ENCODE measurements around the gene HAUS3.

DNA sequence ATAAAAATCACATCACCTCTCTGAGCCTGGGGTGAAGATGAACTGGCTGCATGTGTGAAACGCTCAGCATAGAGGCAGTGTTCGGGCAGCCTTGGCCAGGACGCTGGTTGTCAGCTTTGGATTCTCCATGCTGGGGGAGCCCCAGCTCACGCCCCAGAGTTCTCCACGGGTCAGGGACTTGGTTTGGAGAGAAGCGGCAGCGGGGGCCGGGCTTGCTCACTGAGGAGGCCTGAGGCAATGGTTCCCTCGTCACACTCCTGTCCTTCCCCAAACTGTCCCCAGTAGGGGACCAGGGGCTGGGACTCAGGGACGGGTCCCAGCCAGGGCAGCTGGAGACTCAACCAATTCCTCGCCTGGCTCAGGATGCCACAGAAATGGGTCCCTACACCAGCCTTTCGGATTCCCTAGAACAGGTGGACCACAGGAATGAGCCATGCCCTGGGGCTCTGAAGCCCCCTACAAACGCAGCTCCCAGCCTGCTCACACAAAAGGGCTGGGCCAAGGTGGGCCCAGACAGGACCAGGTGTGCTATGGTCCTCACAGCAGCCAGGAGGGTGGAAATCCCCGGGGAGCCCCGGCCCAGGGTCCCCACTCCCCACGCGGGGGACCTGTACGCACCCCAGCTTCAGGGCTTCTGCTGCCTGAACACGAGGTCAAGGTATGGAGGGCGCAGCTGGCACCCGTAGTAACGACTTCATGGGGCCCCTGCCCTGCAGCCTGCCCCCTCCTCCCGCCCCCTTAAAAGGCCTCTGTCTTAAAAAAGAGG, 18.6 kb upstream of the HAUS3 start:
- no peak for TF ChIP-seq ZNF274 (IDR thresholded peaks at IDR 0.05; ENCODE audit: low read depth, low read length)
- TF ChIP-seq SUZ12 (IDR thresholded peaks at IDR 0.05; ENCODE audit: extremely low read depth, insufficient read depth, insufficient read length) = no peak

Measured in NT2/D1 (cell line).